GM23248 (cell line): ENCODE measurements around the gene EGFLAM. TPM values are rescaled to one million over a fixed set of nuclear protein-coding genes. Genes with fewer than 3 reads are reported as not detected.

Experiments used
- DNase-seq: peaks from one replicate; pipeline ENCODE4 v3.0.0-alpha.2; 2015
- H2AFZ ChIP-seq: fragments of 200-600 bp; sonication (generic); 2 replicates; pipeline ENCODE4 v1.6.1; 2016; ENCODE audit warnings: antibody characterized with exemption
- H3F3A ChIP-seq: fragments of 200-600 bp; sonication (generic); 2 replicates; pipeline ENCODE4 v1.6.1; 2016; ENCODE audit warnings: mild to moderate bottlenecking, antibody characterized with exemption, mixed run types; ENCODE audit not compliant: insufficient read depth
- H3K27ac ChIP-seq: fragments of 200-600 bp; sonication (generic); 2 replicates; pipeline ENCODE4 v1.5.1; 2016; ENCODE audit warnings: mild to moderate bottlenecking
- H3K27me3 ChIP-seq: fragments of 200-600 bp; sonication (generic); replicated peaks from 2 replicates; pipeline ENCODE4 v1.6.1; 2016; ENCODE audit warnings: mild to moderate bottlenecking; ENCODE audit not compliant: insufficient read depth
- H3K36me3 ChIP-seq: fragments of 200-600 bp; sonication (generic); 2 replicates; pipeline ENCODE4 v1.6.1; 2016; ENCODE audit warnings: low read depth, mild to moderate bottlenecking
- H3K4me1 ChIP-seq: fragments of 200-600 bp; sonication (generic); 2 replicates; pipeline ENCODE4 v1.6.1; 2016; ENCODE audit warnings: mild to moderate bottlenecking; ENCODE audit not compliant: insufficient read depth
- H3K4me2 ChIP-seq: fragments of 200-600 bp; sonication (generic); one replicate; pipeline ENCODE4 v1.6.1; 2016; ENCODE audit warnings: mild to moderate bottlenecking; ENCODE audit not compliant: unreplicated experiment
- H3K4me3 ChIP-seq: fragments of 200-600 bp; sonication (generic); 2 replicates; pipeline ENCODE4 v1.5.1; 2016; ENCODE audit warnings: mild to moderate bottlenecking
- H3K79me2 ChIP-seq: fragments of 200-600 bp; sonication (generic); 2 replicates; pipeline ENCODE4 v1.6.1; 2016; ENCODE audit warnings: mild to moderate bottlenecking; ENCODE audit not compliant: insufficient read depth
- H3K9ac ChIP-seq: fragments of 200-600 bp; sonication (generic); 2 replicates; pipeline ENCODE4 v1.6.1; 2016; ENCODE audit warnings: mild to moderate bottlenecking
- H3K9me2 ChIP-seq: fragments of 200-600 bp; sonication (generic); 2 replicates; pipeline ENCODE4 v1.6.1; 2016; ENCODE audit warnings: mixed run types, mild to moderate bottlenecking, moderate library complexity; ENCODE audit not compliant: insufficient read depth
- H3K9me3 ChIP-seq: fragments of 200-600 bp; sonication (generic); one replicate; pipeline ENCODE4 v1.6.1; 2017; ENCODE audit warnings: low read depth
- H4K20me1 ChIP-seq: fragments of 200-600 bp; sonication (generic); 2 replicates; pipeline ENCODE4 v1.6.0; 2016; ENCODE audit not compliant: insufficient read depth
- EZH2 ChIP-seq: fragments of 200-600 bp; sonication (generic); IDR thresholded peaks from 2 replicates; pipeline ENCODE4 v1.6.1; 2018; ENCODE audit warnings: antibody characterized with exemption, mild to moderate bottlenecking; ENCODE audit not compliant: insufficient read depth, poor library complexity, severe bottlenecking
- EZH2phosphoT487 ChIP-seq: fragments of 200-600 bp; sonication (generic); IDR thresholded peaks from 2 replicates; pipeline ENCODE4 v1.6.1; 2018; ENCODE audit warnings: antibody characterized with exemption, moderate library complexity, mild to moderate bottlenecking, low read depth; ENCODE audit not compliant: insufficient read depth
- WGBS, 2 experiments: methylation state at CpG; one replicate each; pipeline ENCODE4 v1.1.6; 2015 to 2017; ENCODE audit warnings: low lambda C conversion rate in 2 of 2, low coverage in 1 of 2; ENCODE audit errors: missing lambda C conversion rate in 2 of 2; 5-methylcytosine and 5-hydroxymethylcytosine counted together
- in situ Hi-C: fragments of 300-500 bp; cut with MboI; formaldehyde crosslinking; loops from 2 replicates; pipeline ENCODE4 v1.15.0; 2020
- polyA plus RNA-seq: library from polyadenylated mRNA; unstranded; fragments of >200 nt; fragmentation: Nextera tagmentation; extraction: Ambion mirVana; gene quantifications from 2 replicates; pipeline ENCODE4 v1.2.1, GENCODE V29; 2016
- total RNA-seq: library from RNA; depleted of rRNA; stranded (reverse); fragments of >200 nt; shearing (Covaris generic); gene quantifications from 2 replicates; pipeline ENCODE4 v1.2.3, GENCODE V29; 2014

The EGFLAM gene
- total and polyA plus RNA-seq, 2 experiments from 2014 or later, result not detected

- H4K20me1 ChIP-seq, result no peaks in the 10 kb centered on the region
- H3K27me3 ChIP-seq, result peaks cover 44% of the 10 kb centered on the region
- H3K9me2 ChIP-seq, result no peaks in the 10 kb centered on the region
- H3K36me3 ChIP-seq, result no peaks in the 10 kb centered on the region
- no peak overlapping the region for H3K9ac ChIP-seq
- TF ChIP-seq EZH2 (no peak), EZH2phosphoT487 (no peak)
- 61 to 69% methylated on average over 6 of the region's 6 CpGs for WGBS, 2 experiments
- in situ Hi-C loops, result no loop called here
- H3K4me1 ChIP-seq, result no peaks in the 10 kb centered on the region
- DNase-seq, result no peak
- no peak overlapping the region for H3K4me2 ChIP-seq
- no peak overlapping the region for H3K4me3 ChIP-seq
- no peaks in the 10 kb centered on the region for H3F3A ChIP-seq
- H3K27ac ChIP-seq, result no peak overlapping the region
- H2AFZ ChIP-seq, result no peak overlapping the region
- no peaks in the 10 kb centered on the region for H3K79me2 ChIP-seq
- H3K9me3 ChIP-seq, result no peaks in the 10 kb centered on the region
These were observed 145.7 kb downstream of the EGFLAM start for GRCh38 chr5:38403877-38404635.

- no peak overlapping the region for H3K4me3 ChIP-seq
- H3K9me3 ChIP-seq, result no peaks in the 10 kb centered on the region
- H3K27ac ChIP-seq, result no peak overlapping the region
- no peak overlapping the region for H3K4me2 ChIP-seq
- no peak overlapping the region for H3K9ac ChIP-seq
- 75 to 85% methylated on average over 4 of the region's 4 CpGs for WGBS, 2 experiments
- no peak for TF ChIP-seq EZH2
- TF ChIP-seq EZH2phosphoT487, result no peak
- H3K4me1 ChIP-seq, result no peaks in the 10 kb centered on the region
- H4K20me1 ChIP-seq, result no peaks in the 10 kb centered on the region
- H3K9me2 ChIP-seq, result no peaks in the 10 kb centered on the region
- no peak overlapping the region for H2AFZ ChIP-seq
- no peaks in the 10 kb centered on the region for H3F3A ChIP-seq
- in situ Hi-C loops, result no loop called here
- H3K79me2 ChIP-seq, result no peaks in the 10 kb centered on the region
- DNase-seq, result no peak
- peaks cover 40% of the 10 kb centered on the region for H3K27me3 ChIP-seq
- no peaks in the 10 kb centered on the region for H3K36me3 ChIP-seq
These were observed 146.4 kb downstream of the EGFLAM start for GRCh38 chr5:38404667-38405276.

GRCh38 chr5:38408446-38409198 is 150.3 kb downstream of the EGFLAM start:
- Histone ChIP-seq H3K4me2 (no peak overlapping the region), H3K36me3 (no peaks in the 10 kb centered on the region), H3K9ac (no peak overlapping the region), H3K79me2 (no peaks in the 10 kb centered on the region), H2AFZ (no peak overlapping the region), H3F3A (no peaks in the 10 kb centered on the region), H3K27ac (no peak overlapping the region), H3K4me1 (no peaks in the 10 kb centered on the region), H3K9me2 (no peaks in the 10 kb centered on the region), H3K4me3 (no peak overlapping the region), H3K9me3 (no peaks in the 10 kb centered on the region), H4K20me1 (no peaks in the 10 kb centered on the region), H3K27me3 (peaks cover 11% of the 10 kb centered on the region)
- no peak for DNase-seq
- TF ChIP-seq EZH2 (no peak), EZH2phosphoT487 (no peak)
- in situ Hi-C loops, result no loop called here
- WGBS, 2 experiments, result 83 to 85% methylated on average over 9 of the region's 9 CpGs

- Histone ChIP-seq H3K27ac (no peak overlapping the region), H3K27me3 (peaks cover 11% of the 10 kb centered on the region), H3K9ac (no peak overlapping the region), H3K36me3 (no peaks in the 10 kb centered on the region), H4K20me1 (no peaks in the 10 kb centered on the region), H3K4me1 (peaks cover 11% of the 10 kb centered on the region; the same call in 1 of the 2 replicates), H3K4me2 (no peak overlapping the region), H3K4me3 (no peak overlapping the region), H3F3A (no peaks in the 10 kb centered on the region), H3K9me3 (no peaks in the 10 kb centered on the region), H3K9me2 (no peaks in the 10 kb centered on the region), H2AFZ (no peak overlapping the region), H3K79me2 (no peaks in the 10 kb centered on the region)
- WGBS, 2 experiments, result 88 to 91% methylated on average over 7 of the region's 7 CpGs
- no peak for DNase-seq
- in situ Hi-C loops, result no loop called here
- TF ChIP-seq EZH2 (no peak), EZH2phosphoT487 (no peak)
These were observed 152.1 kb downstream of the EGFLAM start for GRCh38 chr5:38410304-38410990.
